ENCODE data around the gene C1QTNF2.

The C1QTNF2 gene

GRCh38 chr5:160375166-160375565, 4.7 kb upstream of the C1QTNF2 start:
- no peak for DNase-seq (ENCODE audit: low read depth in 3 of 3)

DNA sequence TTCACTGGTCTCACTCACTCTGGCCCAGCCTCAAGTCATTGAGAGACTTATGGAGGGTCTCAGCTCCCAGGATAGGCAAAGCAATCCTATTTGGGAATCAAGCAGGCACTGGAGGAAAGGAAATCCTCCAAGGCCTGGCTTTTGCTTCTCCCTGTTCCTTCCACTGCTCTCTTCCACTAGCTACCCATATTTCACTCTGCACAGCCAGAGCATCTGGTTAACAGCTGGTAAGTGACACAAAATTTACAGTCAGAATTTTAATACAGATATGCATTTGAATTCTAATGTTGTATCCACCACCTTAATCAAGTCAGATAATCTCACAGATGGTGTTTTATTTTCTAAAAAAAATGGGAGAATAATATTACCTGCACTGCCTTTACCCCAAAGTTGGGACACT, 868 bp upstream of the C1QTNF2 start:
- DNase-seq (ENCODE audit: low read depth in 3 of 3), result no peak

- DNase-seq (ENCODE audit: low read depth in 3 of 3), result no peak
Measured at GRCh38 chr5:160370713-160371034, 248 bp upstream of the C1QTNF2 start.

DNA sequence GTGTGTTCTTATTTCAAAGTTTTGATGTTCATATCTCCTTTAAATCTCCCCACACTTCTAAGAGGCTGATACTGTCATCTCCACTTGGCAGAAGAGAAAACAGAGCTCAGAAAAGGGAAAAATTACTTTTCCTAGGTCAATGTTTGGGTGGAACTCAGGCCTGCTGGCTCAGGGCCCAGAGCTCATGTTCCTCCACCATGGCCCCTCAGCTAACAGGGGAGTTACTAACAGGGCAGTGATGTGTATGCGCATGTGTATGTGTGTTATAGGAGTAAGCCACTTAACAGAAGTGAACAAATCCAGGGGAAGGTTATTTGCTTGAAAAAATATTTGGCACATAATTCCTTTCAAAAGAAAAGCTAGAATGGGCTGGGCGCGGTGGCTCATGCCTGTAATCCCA, 2.5 kb downstream of the C1QTNF2 start:
- no peak for DNase-seq (ENCODE audit: low read depth in 3 of 3)

- DNase-seq (ENCODE audit: low read depth in 3 of 3), result no peak
Measured at GRCh38 chr5:160367261-160367660, 3.2 kb downstream of the C1QTNF2 start.

DNA sequence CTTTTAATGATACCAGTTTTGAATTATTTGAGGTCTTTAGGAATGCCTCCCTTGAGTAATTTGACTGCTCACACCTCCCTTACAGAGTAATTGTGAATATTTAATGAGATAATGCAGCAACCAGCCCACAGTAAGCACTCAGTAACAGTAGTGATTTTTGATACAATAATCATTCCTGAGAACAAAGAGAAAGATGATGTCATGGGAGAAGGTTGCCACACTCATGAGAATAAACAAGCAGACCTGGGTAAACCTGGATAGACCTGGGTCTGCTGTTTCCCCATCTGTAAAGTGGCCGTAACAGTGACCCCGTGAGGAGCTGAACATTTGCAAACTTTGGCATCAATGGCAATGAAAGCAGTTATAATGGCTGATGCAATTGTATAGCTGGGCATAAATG, 4.2 kb downstream of the C1QTNF2 start:
- no peak for DNase-seq (ENCODE audit: low read depth in 3 of 3)

DNA sequence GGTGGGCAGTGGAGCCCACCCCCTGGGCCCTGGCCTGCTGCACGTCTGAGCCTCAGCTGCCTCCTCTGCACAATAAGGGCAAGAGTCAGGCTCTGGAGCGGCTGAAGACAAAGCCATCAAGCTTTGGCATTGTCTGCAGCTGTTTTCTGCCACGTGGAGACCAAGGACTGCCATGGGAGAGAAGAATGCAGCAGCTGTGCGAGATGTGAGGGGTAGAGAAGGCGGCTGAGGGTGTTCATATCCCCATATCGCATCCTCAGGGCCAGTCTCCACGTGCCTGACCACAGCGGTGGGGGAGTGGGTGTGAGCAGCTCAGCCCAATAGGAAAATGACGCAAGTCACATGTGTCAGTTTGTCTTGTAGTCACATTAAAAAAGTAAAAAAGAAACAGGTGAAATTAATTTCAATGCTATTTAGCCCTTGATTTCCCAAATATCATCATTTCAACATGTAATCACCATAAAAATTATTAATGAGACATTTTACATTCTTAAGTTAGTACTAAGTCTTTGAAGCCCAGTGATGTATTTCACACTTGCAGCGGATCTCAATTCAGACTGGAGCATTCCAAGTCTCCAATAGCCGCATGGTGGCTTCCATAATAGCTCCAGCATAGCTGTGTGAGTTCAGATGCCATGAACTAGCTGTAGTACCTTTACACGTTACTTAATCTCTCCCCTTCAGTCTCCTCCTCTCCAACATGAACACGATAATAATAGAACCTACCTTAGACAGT, 6.6 kb downstream of the C1QTNF2 start:
- no peak for DNase-seq (ENCODE audit: low read depth in 3 of 3)

DNA sequence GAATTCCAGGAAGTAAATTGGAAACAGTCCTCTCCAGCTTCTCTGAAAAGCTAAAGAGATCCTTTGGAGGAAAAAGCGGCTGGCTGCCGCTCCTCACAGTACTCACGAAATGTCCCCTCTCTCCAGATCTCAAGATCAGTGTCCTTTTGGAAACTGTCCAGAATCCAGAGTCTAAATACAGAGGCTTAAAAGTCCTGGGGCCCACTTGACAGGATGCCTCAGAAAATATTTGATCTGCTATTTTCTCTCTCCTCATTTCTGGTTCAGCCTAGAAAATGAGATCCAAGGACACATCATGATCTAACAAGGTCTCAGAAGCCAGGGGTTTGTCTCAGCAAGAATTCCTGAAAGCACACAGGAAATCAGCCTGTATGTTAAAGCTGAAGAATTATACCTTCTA, 7.2 kb downstream of the C1QTNF2 start:
- DNase-seq (ENCODE audit: low read depth in 3 of 3), result no peak

DNA sequence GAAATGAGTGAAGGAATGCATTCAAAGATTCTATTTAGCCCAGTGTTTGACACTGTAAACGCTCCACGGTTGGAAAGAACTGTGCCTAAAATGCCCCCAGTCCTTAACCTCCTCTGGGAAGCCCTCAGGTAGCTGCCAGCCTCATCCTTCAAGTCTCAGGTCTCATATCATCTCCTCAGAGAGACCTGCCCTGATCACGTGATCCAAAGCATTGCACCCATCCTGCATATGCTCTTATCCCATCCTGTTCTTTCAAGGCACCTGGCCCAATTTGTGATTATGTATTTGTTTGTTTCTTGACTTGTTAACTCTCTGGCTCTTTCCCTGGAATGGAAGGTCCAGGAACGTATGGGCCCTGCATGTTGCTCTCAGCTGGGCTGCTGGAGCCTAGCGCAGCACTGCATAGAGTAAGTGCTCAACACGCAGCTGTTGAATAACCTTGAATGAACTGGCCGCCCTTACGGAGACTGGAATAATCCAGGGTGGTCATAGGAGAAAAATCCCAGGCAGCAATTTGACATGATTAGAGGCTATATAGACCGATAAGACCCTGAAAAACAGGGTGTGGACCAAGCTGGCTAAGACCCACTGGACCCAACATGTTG, 8.7 kb downstream of the C1QTNF2 start:
- DNase-seq (ENCODE audit: low read depth in 3 of 3), result no peak

- no peak for DNase-seq (ENCODE audit: low read depth in 3 of 3)
Measured at GRCh38 chr5:160360310-160360709, 10.1 kb downstream of the C1QTNF2 start.

GRCh38 chr5:160359816-160360215, 10.6 kb downstream of the C1QTNF2 start:
- DNase-seq (ENCODE audit: low read depth in 3 of 3), result no peak

GRCh38 chr5:160359242-160359641, 11.2 kb downstream of the C1QTNF2 start:
- DNase-seq (ENCODE audit: low read depth in 3 of 3), result no peak

- no peak for DNase-seq (ENCODE audit: low read depth in 3 of 3)
Measured at GRCh38 chr5:160357861-160358411, 12.5 kb downstream of the C1QTNF2 start.

DNA sequence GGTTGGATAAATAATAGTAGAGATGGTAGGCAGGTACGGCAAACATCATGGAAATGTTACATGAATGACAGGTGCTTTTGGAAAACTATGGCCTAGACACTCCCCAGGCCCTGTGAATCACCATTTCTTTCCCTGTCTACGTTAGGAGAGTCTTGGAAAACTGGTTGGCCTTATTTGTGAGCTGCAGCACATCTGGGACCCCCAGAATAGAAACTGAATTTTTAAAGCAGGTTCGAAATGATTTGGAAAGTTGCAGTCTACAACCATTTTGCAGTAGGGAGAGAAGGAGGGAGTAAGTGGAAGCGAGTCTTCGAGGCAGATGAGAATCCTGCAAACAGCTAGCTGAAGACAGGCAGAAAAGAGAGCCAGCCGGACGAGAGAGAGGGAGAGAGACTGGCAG, 13.0 kb downstream of the C1QTNF2 start:
- no peak for DNase-seq (ENCODE audit: low read depth in 3 of 3)

GRCh38 chr5:160356550-160357347, 13.7 kb downstream of the C1QTNF2 start:
- DNase-seq (ENCODE audit: low read depth in 3 of 3), result no peak

DNA sequence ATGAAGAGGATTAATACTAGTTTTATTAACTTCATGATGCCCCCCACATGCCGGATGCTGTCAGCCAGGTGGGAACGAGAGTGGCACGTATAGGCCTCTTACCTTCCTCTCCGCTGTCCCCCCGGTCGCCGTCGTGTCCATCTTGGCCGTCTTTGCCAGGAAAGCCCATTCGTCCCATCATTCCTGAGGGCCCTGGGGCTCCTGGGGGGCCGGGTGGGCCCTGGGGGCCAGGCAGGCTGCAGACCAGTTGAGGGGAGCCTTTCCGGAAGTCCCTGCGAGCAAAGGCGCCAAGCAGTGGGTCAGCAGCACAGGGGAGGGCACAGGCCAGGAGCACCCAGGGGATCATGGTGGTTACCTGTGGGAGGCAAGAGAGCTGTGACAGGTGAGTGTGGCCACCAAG, 15.8 kb downstream of the C1QTNF2 start:
- no peak for DNase-seq (ENCODE audit: low read depth in 3 of 3)

DNA sequence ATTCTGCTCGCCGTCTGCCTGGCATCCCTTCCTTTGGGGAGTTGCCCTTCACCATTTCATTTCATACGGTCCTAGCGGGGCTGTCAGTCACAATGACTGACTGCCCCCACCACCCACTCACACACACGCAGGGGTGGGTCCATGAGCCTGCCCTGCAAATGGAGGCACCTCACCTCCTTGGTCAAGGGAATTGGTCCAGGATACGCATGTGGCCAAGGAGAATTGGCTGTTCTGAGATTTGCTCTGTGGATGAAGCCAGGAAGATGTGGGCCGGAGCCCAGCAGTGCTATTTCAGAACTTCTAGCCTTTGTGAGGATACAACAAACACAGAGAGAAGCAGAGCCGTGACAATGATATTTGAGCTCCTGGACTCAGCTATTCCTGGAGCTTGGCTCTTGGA, 17.0 kb downstream of the C1QTNF2 start:
- no peak for DNase-seq (ENCODE audit: low read depth in 3 of 3)

DNA sequence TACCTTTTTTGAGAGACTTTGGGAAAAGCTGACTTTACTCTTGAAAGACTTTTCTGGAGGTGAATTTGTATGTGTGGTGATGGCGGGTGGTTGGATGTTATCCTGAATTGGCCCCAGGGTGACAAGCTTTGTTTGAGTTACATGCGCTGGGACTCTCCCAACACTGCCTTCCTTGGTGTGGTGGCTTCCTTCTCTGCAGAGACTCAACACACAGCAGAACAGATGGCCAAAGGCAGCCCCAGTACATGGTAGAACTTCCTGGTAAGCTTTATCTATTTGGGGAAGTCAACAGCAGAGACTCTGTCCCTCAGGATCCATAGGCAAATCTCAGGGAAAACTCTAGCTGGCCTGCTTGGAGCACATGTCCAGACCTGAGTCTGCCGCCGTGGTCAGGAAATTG, 18.1 kb downstream of the C1QTNF2 start:
- DNase-seq (ENCODE audit: low read depth in 3 of 3), result no peak

GRCh38 chr5:160349935-160350303, 20.5 kb downstream of the C1QTNF2 start:
- DNase-seq (ENCODE audit: low read depth in 3 of 3), result no peak

GRCh38 chr5:160349249-160349934, 21.0 kb downstream of the C1QTNF2 start:
- DNase-seq (ENCODE audit: low read depth in 3 of 3), result no peak

GRCh38 chr5:160348080-160348479, 22.3 kb downstream of the C1QTNF2 start:
- DNase-seq (ENCODE audit: low read depth in 3 of 3), result no peak

- no peak for DNase-seq (ENCODE audit: low read depth in 3 of 3)
Measured at GRCh38 chr5:160347448-160347847, 23.0 kb downstream of the C1QTNF2 start.

Measured in stimulated activated CD4-positive, alpha-beta T cell treated with anti-CD3 and anti-CD28 coated beads, TNF-alpha, amount 100 ng/mL, for 24 hours (primary cell).